GM19324 (cell line): Measurements from ENCODE around the gene ITGB2.

Experiments used
- ATAC-seq: cut with Tn5 transposase; IDR thresholded peaks from one replicate; pipeline ENCODE4 v1.9.1; 2021; ENCODE audit warnings: mild to moderate bottlenecking, moderate library complexity; ENCODE audit not compliant: unreplicated experiment, low FRiP score

ITGB2 gene

DNA sequence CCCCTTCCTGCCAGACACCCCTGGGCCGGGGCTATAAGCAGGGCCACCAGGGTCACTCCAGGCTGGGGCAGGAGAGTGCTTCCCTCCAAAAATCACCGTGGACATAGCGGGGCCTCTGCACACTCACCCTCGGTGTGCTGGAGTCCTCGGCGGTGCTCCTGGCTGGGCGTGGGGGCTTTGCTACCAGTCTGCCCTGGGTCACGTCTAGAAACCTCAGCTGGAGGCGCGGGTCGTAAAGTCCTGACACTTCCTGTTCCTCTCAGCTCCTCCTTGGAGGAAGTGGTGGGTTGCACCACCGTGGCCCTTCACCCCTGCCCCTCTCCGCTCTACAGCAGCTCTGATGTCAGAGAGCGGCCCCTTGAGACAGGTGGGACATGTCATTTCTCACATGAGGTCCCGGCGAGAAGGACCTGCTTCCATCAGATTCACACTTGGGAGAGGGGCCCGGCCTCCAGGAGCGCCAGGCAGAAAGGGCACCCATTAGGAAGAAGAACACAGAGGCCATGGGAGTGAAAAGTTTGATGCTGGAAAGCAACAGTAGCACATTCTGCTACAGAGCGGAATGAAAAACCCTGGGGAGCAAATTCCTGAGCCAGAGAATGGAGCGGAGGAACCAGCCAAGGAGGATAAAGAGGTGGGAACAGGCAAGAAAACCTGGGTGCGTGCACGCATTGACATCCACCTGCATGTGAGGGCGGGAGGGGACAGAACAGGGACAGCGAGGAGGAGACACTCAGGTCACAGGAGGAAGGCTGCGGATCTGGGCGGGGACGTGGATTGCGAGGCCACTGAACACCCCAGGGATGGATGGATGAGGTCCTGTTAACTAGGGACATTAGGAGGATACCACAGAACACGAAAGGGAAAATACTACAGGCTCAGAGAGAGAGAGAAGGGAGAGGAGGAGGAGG lies at the start of gene ITGB2:
Gene ITGB2, minus strand, starts transcription at position 206 of the 911 bp plus-strand sequence. CDS start 10,117 bp downstream, outside the sequence.
- ATAC-seq: peak; percentile 53

DNA sequence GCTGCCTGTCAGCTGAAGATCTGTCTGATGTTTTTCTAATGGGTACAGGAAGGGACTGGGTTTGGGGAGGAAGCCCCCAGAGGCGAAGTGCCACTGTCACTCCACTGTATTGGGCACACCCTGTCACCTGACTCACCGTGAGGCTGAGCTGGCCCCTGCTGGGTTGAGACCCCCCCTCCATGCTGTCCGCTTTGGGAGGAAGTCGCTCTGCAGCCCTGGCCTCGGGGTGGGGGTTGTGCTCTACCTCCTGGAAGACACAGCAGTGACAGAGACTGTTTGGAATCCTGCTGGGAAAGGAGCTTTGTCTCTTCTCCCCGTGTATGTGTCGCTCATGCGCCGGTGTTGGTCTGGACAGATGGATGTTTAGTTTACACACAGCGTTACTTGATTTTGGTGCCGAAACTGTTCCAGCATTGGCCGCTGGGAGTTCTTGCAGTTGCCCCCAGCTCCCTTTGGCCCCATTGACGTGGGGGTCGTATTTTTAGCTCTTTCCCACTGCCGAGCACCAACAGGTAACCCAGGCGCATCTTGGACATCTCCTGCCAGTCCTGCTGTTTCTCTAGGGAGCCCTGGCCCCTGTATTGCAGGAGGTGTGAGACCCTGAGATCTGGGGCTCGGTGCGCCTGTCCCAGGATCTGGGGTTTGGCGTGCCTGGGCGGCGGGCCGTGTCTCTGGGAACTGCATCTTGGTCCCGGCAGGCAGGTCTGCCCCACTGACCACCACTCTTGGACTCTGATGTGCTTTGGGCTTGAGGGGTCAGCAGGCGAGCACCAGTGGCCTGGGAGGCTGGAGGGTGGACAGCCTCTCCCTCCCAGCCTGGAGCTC lies 49.4 kb upstream of the ITGB2 start:
- no peak for ATAC-seq

DNA sequence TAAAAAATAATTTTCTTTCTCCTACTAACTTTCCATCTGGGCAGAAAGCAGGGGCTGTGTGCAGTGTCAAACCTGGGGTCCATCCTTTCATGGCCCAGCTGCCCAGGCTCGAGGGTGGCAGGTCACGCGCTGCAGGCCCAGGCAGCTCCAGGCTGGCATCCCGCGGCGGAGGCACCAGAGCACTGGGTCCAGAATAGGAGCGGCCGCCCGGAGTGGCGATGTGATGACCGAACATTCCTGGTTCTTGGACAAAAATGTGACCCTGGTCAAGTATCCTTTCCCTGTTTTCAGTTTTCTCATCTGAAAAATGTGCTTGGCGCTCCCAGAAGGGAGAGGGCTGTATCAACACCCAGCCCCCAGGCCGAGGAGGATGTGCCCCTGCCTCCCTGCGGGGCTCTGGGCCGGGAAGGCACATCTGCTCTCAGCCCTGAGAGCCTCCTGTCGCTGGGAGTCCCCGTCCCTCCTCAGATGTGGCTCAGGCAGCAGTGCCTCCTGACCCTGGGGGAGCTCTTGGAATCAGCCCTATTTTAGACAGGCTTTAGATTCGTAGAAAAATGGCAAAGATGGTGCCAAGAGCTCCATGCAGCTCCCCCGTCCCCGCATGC lies 48.5 kb upstream of the ITGB2 start:
- no peak for ATAC-seq

DNA sequence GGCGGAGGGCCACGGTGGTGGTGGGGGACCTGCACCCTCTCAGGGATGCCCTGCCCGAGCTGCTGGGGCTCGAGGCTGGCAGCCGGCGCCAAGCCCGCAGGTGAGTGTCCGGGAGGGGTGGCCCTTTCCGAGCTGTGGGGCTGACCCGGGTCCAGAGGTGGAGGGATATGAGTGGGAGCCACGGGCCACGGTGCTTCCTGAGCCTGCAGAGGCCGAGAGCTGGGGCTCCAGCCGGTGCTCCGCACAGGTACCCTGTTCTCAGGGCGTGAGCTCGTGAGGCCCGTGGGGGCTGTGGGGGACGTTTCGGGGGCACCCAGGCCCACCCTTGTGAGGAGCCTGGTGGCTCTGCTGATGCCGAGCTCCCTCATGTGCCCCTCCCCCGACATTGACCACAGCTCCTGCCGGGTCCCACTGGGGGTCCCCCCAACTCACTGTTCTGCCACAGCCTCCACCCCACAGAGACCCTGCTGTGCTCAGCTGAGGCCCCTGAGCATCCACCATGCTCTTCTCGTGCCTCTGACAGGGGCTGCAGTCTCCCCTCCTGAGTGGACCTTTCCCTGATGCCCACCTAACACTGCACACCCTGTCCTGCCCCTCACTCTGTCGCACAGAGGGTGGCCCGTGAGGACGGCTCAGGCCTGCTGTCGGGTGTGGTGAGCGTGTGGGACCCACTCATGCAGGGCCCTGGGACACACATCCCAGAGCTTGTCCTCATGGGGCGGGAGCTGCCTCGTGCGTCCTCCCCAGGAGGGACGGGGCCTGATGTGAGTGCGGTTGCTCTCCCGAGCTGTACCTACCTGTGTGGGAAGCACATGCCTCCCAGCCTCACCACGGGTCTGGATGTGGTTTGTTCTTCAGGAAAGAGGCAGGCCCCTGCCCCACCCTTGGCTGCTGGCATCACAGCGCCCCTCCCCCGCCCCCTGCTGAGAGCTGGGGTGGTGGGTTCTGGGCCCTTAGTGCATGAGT lies 46.7 kb upstream of the ITGB2 start:
- no peak for ATAC-seq

DNA sequence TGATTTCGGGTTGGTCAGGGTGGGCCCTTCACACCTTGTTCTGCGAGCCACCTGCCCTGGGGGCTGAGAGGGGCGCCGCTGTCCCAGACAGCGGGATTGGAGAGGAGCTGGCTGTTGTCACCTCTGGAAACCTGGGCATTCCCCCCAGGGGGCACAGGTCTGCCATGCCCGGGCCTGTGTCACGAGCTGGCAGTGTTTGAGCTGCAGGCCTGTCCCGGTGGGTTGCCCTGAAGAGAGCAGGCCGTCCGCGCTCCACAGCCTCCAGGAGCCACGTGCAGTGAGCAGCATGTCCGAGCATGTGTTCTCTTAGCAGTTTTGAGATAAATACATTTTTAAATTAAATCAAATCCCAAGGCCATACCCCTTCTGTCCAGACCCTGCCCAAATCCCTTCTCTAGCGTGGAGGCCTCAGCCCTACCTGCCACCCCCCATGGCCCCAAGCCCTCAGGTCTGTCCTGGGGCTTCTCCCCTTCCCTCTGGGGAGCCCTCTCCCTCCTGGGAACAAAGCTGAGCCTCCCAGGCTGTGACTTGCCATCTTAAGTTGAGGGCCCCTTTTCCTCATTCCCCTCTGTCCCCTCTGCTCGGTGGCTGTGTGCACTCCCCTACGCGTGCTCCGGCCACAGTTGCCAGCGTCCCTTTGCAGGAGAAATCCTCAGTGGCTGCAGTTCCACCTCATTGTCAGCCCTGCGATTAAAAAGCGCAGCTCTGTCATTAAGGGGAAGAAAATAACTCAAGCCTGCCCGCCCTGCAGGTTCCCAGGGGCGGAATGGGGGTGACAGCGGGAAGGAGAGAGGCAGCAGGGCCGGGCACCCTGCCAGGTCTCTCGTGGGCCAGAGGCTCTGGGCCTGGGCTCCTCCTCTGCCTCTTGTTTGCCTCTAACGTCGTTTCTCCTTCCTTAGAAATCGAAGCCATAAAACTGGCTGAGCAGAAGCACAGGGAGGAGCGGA lies 45.7 kb upstream of the ITGB2 start:
- no peak for ATAC-seq

DNA sequence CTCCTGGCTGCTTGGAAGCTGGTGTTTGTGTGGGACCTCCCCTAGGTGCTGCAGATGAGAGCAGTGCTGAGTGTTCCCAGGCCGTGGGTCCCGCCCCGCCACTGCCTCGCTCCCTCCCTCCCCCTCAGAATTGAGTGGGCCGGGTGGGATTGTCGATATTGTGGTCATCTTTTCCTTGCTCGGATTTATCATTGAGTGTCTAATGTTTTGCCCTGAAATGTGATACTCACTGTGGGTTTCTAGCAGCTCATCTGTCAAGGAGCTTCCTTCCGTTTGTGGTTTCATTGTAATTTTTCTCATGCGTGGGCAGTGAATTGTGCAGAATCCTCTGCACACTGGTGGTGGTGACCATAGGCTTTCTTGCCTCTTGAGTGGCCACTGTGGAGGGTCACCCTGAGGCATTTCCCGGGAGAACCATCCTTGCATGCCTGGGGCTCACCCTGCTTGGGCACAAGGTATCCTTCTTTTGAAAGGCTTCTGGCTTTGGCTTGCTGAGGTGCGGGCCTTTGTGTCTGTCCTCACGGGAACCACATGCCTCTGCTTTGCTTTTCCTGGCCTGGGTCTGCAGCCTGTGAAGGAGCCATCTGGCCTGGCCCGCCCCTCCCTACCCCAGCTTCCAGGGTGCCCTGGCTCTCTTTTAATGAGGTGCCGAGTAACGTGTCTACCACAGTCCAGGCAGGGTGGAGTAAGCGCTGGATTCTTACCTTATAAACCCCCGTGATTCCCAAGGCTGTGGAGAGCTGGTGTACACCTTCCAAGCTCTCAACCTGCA lies 44.7 kb upstream of the ITGB2 start:
- ATAC-seq: no peak

DNA sequence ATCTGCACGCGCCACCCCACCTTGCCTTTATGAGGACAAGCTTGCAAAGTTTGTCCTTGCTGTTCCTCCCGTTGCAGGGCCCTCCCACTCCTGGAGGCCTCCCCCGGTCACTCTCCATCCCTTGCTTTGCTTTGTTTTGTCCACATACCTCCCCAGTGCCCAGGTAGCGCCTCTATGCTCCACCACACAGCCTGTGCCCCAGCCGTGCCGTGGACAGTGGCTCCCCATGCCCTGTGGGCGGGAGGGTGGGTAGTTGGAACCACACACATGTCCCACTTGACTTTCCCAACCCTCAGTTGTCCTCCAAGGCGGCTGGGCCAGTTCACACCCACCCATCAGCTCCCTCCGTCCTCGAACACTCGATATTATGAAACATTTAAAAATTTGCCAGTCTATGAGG lies 43.7 kb upstream of the ITGB2 start:
- no peak for ATAC-seq

DNA sequence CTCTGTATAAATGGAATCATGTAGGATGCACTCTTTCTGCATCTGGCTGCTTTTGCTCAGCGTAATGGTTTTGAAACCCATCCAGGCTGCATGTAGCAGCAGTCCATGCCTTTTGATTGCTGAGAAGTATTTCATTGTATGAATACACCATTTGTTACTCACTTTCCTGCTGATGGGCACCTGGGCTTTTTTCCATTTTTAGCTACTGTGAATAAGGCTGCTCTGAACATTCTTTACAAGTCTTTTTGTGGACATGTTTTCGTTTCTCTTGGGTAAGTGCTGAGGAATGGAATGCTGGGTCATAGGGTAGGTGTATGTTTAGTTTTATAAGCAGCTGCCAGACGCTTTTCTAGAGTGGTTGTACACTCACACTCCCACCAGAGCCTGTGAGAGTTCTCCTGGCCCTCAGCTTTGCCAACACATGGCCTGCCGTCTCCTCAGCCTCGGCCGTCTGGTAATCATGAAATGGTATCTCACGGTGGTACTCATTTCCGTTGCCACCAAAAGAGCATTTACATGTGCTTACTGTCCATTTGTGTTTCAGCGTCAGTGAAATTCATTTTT lies 41.8 kb upstream of the ITGB2 start:
- ATAC-seq: no peak

DNA sequence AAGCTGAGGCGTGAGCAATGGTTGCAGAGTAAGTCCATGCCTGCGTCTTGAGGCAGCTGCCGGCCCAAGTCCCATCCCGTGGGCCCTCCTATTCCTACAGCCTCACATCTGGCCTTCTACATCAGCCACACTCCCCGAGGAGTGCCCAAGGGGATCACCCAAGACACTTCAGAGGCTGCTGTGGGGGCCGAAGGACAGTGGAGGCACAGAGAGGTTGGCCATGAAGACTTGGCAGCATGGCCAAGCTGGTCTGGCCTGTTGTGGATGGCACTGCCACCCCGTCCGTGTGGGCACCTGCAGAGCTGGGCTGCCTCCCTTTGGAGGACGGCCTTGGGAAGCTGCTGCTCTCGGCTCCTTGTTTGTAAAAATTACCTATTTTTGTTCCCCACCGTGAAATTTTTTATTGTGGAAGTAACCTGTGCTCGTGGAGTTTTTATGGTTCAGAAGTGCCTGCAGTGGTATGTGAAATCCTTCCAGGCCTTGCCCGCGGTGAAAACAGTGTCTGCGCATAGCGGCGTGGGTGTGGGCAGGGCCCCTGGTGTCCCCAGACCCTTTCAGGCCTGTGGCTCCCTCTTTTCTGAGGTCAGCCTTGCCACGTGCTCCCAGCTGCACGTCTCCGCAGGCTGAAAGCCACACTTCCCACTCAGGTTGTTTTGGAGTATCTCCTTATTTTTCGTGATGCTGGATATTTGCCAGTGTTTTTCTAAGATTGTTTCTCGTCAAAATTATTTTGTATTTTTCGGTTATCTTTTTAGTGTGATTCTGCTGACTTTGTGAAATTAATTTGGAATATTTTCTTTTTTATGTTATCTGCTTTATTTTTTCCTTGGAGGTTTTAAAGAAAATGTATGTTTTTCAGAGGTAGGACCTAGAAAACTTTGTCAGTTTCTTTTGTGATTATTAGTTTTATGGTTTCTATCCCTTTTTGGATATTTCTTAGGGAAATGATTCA lies 39.7 kb upstream of the ITGB2 start:
- no peak for ATAC-seq

DNA sequence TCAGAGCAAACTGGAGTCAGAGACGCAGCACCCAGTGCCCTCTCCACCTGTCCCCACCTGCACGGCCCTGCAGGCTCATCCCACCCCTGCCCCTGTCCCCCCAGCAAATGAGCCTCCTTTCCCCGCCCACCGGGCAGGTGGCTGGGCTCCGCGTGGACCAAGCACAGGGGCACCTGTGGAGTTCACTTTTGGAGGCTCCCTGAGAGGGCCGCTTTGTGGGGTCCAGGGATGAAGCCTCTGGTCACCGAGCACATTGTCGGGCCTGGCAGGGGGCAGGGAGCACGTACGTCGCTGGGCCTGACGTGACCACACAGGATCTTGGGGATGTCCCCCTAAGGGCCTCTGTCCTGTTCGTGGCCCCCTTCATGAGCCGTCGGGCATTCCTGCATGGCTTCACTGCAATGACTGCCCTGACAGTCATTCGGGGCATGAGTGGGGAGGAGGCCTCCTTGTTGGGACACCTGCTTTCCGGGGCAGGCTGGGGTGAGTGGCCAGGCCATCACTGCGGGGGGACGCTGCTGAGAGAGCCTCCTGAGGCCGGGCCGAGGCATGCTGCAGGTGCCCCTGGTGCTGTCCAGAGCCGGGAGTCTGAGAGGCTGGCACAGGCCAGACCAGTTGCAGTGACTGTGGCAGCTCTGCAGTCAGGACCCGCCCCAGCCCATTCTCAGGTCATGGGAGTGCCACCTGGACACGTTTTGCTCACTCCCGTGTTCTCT lies 38.8 kb upstream of the ITGB2 start:
- no peak for ATAC-seq

DNA sequence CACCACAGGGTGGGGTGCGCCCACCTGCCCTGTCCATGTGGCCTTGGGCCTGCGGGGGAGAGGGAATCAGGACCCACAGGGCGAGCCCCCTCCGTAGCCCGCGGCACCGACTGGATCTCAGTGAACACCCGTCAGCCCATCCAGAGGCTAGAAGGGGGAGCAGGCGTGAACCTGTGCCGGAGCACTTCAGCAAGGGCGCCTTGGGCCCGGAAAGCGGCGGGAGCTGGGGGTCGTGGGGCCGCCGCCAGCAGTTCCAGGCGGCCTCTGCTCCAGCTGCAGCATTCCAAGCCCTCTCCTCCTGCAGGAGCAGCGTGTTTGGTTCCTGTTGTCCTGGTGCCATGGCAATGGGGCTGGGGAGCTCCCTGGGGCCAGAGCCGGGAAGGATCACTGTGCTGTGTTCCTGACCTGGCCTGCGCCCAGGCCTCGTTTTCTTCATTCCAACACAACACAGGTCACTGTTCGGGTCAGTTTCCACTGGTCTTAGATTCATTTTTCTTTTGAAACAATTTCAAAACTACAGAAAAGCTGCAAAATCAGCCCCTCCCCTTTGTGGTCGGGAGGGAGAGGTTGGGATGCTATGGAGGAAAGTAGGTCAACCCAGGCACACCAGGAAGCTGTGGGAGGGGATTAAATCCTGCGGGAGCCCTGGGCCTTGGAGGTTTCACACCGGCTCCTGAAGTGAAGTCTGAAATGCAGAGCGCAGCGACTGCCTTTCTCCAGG lies 37.9 kb upstream of the ITGB2 start:
- ATAC-seq: no peak

DNA sequence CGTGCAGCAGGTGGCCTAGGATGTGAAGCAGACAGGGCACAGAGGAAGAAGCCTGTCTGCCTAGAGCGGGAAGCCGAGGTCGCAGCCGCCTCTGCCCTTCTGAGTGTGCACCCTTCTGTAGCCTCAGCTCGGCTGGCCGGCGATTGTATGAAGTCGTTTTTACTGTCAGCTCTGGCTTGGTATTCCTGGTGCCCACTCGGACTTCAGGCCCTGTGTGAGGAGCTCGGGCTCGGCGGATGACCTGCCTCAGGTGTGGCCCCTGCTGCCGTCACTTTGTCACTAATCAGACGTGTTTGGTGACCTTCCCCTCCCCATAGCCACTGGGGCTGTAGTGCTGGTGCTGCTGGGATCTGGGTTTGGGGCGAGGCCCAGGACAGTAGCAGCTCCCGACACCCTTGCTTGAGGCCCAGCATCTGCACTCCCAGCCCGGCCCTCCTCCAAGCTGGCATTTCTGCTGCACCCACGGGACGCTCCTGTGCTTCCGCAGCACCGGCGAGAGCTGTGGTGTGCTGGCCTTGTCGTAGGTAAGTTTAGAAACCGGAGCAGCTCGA lies 37.3 kb upstream of the ITGB2 start:
- ATAC-seq: no peak

DNA sequence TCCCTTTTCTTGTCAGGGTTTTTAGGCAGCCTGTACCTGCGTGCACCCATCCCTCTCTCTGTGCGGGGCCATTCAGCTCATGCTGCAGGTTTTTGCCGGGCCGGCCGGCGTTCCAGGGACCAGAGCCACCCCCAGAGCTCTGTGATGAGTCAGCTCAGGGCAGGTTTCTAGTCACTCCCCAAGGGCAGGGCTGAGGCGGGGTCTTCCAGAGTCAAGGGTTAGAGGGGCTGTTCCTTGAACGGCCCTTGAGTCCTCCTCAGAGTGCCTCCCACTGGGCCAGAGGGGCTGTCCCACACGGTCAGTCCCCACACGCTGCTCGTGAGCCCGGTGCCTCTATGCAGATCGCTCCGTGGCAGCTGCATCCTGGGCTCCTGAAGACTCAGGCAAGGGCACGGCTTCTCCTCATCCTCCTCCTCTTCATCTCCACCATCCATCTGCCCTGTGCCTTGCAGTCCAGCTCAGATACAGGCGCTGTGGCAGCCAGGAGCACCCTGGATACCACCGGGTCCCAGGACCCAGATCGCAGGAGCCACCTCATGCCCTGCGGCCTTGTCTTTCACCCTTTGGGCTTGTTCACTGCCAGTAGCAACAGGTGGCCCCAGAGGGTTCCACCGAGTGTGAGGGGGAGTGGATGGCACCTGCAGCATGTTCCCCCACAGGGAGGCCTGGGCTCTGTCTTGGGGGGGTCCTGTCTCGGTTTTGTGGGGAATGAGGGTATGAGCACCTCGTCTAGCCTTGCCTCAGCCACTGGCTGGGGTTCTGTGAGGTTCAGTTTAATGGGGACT lies 36.5 kb upstream of the ITGB2 start:
- no peak for ATAC-seq

DNA sequence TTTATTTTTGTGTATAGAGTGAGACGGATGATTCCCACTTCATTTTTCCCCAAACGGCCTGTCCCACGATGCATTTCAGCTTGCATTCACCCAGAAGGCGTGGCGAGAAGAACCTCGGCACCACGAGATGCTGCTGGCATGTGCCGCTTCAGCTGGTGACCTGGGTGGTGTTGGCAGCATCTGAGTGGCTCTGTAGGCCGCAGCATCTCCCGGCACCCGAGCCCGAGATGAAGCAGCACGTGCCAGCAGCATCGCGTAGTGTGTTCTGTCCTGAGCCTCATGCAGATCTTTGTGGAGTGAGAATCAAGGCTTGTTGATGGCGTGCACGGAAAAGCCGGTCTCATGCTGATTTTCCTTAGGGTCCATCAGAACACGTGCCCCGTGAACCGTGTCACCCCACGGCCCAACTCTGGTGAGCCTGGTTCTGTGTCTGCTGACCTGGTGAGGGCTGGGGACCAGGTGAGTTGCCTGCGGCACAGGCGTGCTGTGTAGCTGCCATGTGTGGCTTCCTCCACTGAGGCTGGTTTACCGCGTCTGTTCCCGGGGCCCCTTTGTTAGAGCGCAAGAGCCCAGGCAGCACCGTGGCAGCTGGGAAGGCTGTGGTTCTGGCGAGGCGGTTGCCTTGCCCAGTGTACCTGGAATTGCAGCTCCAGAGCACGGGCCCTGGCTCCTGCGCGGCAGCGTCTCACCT lies 35.8 kb upstream of the ITGB2 start:
- no peak for ATAC-seq
